K562 (cell line): Measurements from ENCODE around the gene DCAF17. TPM values are rescaled to one million over a fixed set of nuclear protein-coding genes. Genes with fewer than 3 reads are reported as not detected.

Experiments
- CBX1 ChIP-seq: sonication (generic); IDR thresholded peaks from 2 replicates; pipeline ENCODE4 v1.6.1; 2016; ENCODE audit warnings: antibody characterized with exemption, low read depth, mild to moderate bottlenecking
- EZH2 ChIP-seq: IDR thresholded peaks from 2 replicates; pipeline ENCODE4 v1.6.1; 2012; ENCODE audit warnings: low read depth, mild to moderate bottlenecking, inconsistent platforms, low read length, borderline replicate concordance
- GATAD2B ChIP-seq: fragments of 450-650 bp; IDR thresholded peaks from 2 replicates; pipeline ENCODE4 v1.6.1; 2017; ENCODE audit warnings: mild to moderate bottlenecking, borderline replicate concordance
- GTF2A2 ChIP-seq: IDR thresholded peaks from 2 replicates; pipeline ENCODE4 v1.6.1; 2016; ENCODE audit warnings: mild to moderate bottlenecking, missing genetic modification characterization, missing compliant biosample characterization
- HDGF ChIP-seq: fragments of 450-650 bp; IDR thresholded peaks from 2 replicates; pipeline ENCODE4 v1.6.1; 2016
- L3MBTL2 ChIP-seq: fragments of 450-650 bp; IDR thresholded peaks from 2 replicates; pipeline ENCODE4 v1.6.1; 2016; ENCODE audit warnings: mild to moderate bottlenecking, moderate library complexity
- LARP7 ChIP-seq: fragments of 450-650 bp; IDR thresholded peaks from 2 replicates; pipeline ENCODE4 v1.6.1; 2016
- MYNN ChIP-seq, 2 experiments: sonication (generic); formaldehyde crosslinking in 1 of 2; IDR thresholded peaks; 2 replicates each; pipeline versions ENCODE4 v1.5.0 to v1.6.1; 2016 to 2020; ENCODE audit warnings: antibody characterized with exemption in 1 of 2, missing genetic modification reagents in 1 of 2
- PRMT5 ChIP-seq: sonication (generic); formaldehyde crosslinking; IDR thresholded peaks from 2 replicates; pipeline ENCODE4 v1.5.0; 2020; ENCODE audit warnings: missing genetic modification reagents
- RBM14 ChIP-seq: fragments of 200-400 bp; formaldehyde crosslinking; IDR thresholded peaks from 2 replicates; pipeline ENCODE4 v1.6.1; 2018; ENCODE audit warnings: low read depth, mild to moderate bottlenecking, low read length, moderate library complexity, borderline replicate concordance; ENCODE audit not compliant: insufficient read depth
- RFX5 ChIP-seq: IDR thresholded peaks from 2 replicates; pipeline ENCODE4 v1.6.1; 2011; ENCODE audit warnings: low read depth, mild to moderate bottlenecking, improper control_type of control experiment, low read length
- TCFL5 ChIP-seq: fragments of 250-450 bp; sonication (Bioruptor Pico); conservative IDR thresholded peaks from 2 replicates; pipeline ENCODE4 v1.6.1; 2021; ENCODE audit warnings: mild to moderate bottlenecking, moderate library complexity, matching md5 sums
- TFAM ChIP-seq: fragments of 250-450 bp; sonication (Bioruptor Pico); conservative IDR thresholded peaks from 2 replicates; pipeline ENCODE4 v1.5.0; 2021; ENCODE audit warnings: mild to moderate bottlenecking, moderate library complexity
- ZFP36 ChIP-seq: fragments of 150-350 bp; IDR thresholded peaks from 2 replicates; pipeline ENCODE4 v1.6.1; 2018; ENCODE audit warnings: low read length, low read depth; ENCODE audit not compliant: partially characterized antibody
- ZNF121 ChIP-seq: sonication (generic); formaldehyde crosslinking; conservative IDR thresholded peaks from 2 replicates; pipeline ENCODE4 v1.8.0; 2022; ENCODE audit warnings: missing genetic modification reagents
- ZNF263 ChIP-seq: sonication (generic); formaldehyde crosslinking; IDR thresholded peaks from 2 replicates; pipeline ENCODE4 v1.8.0; 2022; ENCODE audit warnings: mild to moderate bottlenecking, missing genetic modification reagents, borderline replicate concordance
- ZNF311 ChIP-seq: fragments of 250-450 bp; sonication (Bioruptor Pico); IDR thresholded peaks from 2 replicates; pipeline ENCODE4 v1.4.0; 2020; ENCODE audit warnings: mild to moderate bottlenecking, moderate library complexity
- ZNF57 ChIP-seq: fragments of 450-650 bp; formaldehyde crosslinking; IDR thresholded peaks from 2 replicates; pipeline ENCODE4 v1.4.0; 2020; ENCODE audit warnings: mild to moderate bottlenecking, moderate library complexity
- ZNF644 ChIP-seq: fragments of 200-800 bp; sonication (Bioruptor generic); IDR thresholded peaks from 2 replicates; pipeline ENCODE4 v1.6.1; 2016; ENCODE audit warnings: low read depth, missing genetic modification characterization, missing compliant biosample characterization
- polyA plus RNA-seq, 8 experiments: library from polyadenylated mRNA; depleted of rRNA in 4 of 8; stranded (reverse) in 5 of 8; unstranded in 3 of 8; fragments of >200 nt; fragmentation: Nextera tagmentation in 2 of 8; fragmentation: Illumina TruSeq in 1 of 8; extraction: Ambion mirVana in 2 of 8; extraction: Trizol in 1 of 8; gene quantifications; 2 replicates each; pipeline versions ENCODE4 v1.2.1 to v1.2.3, GENCODE V29; 2011 to 2014; ENCODE audit warnings: inconsistent platforms in 1 of 8, missing spikeins in 1 of 8
- total RNA-seq, 7 experiments: library from RNA; depleted of rRNA in 6 of 7; stranded (reverse); fragments of >200 nt in 6 of 7; fragmentation: Illumina TruSeq in 2 of 7; extraction: Trizol in 2 of 7; gene quantifications; 2 replicates each; pipeline versions ENCODE4 v1.2.1 to v1.2.3, GENCODE V29; 2011 to 2021; ENCODE audit warnings: low replicate concordance in 1 of 7
- TF ChIP-seq, protein P1 (sequence below): sonication (generic); IDR thresholded peaks from 2 replicates; pipeline ENCODE4 v1.6.1; 2016
- TF ChIP-seq, protein P2 (sequence below): fragments of 250-450 bp; sonication (Bioruptor Pico); IDR thresholded peaks from 2 replicates; pipeline ENCODE4 v1.6.1; 2021; ENCODE audit warnings: mild to moderate bottlenecking
- TF ChIP-seq, protein P3 (sequence below): fragments of 450-650 bp; IDR thresholded peaks from 2 replicates; pipeline ENCODE4 v1.6.1; 2016; ENCODE audit warnings: borderline replicate concordance
- TF ChIP-seq, protein P4 (sequence below): fragments of 450-650 bp; formaldehyde crosslinking; IDR thresholded peaks from 2 replicates; pipeline ENCODE4 v1.4.0; 2020; ENCODE audit warnings: mild to moderate bottlenecking, mixed read lengths
- TF ChIP-seq, protein P5 (sequence below): sonication (generic); formaldehyde crosslinking; IDR thresholded peaks from 2 replicates; pipeline ENCODE4 v1.4.0; 2020; ENCODE audit warnings: mild to moderate bottlenecking, missing genetic modification reagents

Gene DCAF17
- total and polyA plus RNA-seq, 9 of the 15 experiments (the other 6 are each of a cell fraction or from before 2014, with no cell fraction given): 10.0 to 38.5 (median 27.1) TPM

DNA sequence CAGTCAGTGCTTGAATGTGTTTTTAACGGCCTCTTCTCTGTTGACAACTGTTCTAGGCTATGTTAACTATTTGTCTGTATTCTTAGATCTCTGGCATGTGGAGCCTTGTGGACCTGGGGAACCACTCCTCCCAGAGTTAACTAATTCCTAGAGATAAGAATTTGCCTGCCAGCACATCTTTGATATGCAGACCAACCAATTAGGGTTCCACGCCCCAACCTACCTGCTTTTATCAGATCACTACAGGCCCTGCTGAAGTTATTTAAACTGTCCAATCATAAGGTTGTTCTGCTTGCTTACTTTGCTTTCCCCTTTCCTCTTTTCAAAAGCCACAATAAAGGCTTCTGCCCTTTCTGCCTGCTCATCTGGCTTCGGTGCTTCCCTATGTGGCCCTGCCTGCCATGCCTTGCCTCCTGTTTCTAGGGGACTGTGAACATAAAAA lies 79.7 kb downstream of the DCAF17 start (continued):
- TF ChIP-seq, protein P1, sequence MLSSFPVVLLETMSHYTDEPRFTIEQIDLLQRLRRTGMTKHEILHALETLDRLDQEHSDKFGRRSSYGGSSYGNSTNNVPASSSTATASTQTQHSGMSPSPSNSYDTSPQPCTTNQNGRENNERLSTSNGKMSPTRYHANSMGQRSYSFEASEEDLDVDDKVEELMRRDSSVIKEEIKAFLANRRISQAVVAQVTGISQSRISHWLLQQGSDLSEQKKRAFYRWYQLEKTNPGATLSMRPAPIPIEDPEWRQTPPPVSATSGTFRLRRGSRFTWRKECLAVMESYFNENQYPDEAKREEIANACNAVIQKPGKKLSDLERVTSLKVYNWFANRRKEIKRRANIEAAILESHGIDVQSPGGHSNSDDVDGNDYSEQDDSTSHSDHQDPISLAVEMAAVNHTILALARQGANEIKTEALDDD: peak; percentile 96
- no peak for TF ChIP-seq ZNF311
- TF ChIP-seq, protein P2, sequence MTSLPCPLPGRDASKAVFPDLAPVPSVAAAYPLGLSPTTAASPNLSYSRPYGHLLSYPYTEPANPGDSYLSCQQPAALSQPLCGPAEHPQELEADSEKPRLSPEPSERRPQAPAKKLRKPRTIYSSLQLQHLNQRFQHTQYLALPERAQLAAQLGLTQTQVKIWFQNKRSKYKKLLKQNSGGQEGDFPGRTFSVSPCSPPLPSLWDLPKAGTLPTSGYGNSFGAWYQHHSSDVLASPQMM (CRISPR knock-in tag): no peak
- no peak for TF ChIP-seq RFX5
- TF ChIP-seq ZNF644: no peak
- peak; percentile 58; the same call in 1 of the 2 replicates for TF ChIP-seq GATAD2B
- TF ChIP-seq, protein P3, sequence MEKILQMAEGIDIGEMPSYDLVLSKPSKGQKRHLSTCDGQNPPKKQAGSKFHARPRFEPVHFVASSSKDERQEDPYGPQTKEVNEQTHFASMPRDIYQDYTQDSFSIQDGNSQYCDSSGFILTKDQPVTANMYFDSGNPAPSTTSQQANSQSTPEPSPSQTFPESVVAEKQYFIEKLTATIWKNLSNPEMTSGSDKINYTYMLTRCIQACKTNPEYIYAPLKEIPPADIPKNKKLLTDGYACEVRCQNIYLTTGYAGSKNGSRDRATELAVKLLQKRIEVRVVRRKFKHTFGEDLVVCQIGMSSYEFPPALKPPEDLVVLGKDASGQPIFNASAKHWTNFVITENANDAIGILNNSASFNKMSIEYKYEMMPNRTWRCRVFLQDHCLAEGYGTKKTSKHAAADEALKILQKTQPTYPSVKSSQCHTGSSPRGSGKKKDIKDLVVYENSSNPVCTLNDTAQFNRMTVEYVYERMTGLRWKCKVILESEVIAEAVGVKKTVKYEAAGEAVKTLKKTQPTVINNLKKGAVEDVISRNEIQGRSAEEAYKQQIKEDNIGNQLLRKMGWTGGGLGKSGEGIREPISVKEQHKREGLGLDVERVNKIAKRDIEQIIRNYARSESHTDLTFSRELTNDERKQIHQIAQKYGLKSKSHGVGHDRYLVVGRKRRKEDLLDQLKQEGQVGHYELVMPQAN: no peak
- no peak for TF ChIP-seq PRMT5 (CRISPR knock-in tag)
- TF ChIP-seq TFAM (CRISPR knock-in tag): no peak
- TF ChIP-seq L3MBTL2: no peak; the same call in none of the 2 replicates
- TF ChIP-seq CBX1: no peak
- no peak for TF ChIP-seq ZNF57
- TF ChIP-seq GTF2A2: no peak
- no peak for TF ChIP-seq RBM14
- TF ChIP-seq, protein P4, sequence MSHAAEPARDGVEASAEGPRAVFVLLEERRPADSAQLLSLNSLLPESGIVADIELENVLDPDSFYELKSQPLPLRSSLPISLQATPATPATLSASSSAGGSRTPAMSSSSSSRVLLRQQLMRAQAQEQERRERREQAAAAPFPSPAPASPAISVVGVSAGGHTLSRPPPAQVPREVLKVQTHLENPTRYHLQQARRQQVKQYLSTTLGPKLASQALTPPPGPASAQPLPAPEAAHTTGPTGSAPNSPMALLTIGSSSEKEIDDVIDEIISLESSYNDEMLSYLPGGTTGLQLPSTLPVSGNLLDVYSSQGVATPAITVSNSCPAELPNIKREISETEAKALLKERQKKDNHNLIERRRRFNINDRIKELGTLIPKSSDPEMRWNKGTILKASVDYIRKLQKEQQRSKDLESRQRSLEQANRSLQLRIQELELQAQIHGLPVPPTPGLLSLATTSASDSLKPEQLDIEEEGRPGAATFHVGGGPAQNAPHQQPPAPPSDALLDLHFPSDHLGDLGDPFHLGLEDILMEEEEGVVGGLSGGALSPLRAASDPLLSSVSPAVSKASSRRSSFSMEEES (CRISPR knock-in tag): no peak
- no peak for TF ChIP-seq ZNF263 (CRISPR knock-in tag)
- TF ChIP-seq, protein P5, sequence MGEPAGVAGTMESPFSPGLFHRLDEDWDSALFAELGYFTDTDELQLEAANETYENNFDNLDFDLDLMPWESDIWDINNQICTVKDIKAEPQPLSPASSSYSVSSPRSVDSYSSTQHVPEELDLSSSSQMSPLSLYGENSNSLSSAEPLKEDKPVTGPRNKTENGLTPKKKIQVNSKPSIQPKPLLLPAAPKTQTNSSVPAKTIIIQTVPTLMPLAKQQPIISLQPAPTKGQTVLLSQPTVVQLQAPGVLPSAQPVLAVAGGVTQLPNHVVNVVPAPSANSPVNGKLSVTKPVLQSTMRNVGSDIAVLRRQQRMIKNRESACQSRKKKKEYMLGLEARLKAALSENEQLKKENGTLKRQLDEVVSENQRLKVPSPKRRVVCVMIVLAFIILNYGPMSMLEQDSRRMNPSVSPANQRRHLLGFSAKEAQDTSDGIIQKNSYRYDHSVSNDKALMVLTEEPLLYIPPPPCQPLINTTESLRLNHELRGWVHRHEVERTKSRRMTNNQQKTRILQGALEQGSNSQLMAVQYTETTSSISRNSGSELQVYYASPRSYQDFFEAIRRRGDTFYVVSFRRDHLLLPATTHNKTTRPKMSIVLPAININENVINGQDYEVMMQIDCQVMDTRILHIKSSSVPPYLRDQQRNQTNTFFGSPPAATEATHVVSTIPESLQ (CRISPR knock-in tag): no peak
- no peak for TF ChIP-seq EZH2
- no peak for TF ChIP-seq MYNN (IDR thresholded peaks at IDR 0.05)
- no peak for TF ChIP-seq MYNN (CRISPR knock-in tag; IDR thresholded peaks at IDR 0.05)
- no peak for TF ChIP-seq TCFL5 (CRISPR knock-in tag)
- TF ChIP-seq ZNF121 (CRISPR knock-in tag): no peak
- no peak for TF ChIP-seq LARP7
- 0 out of 2 replicates have a peak, but pooled peaks have one; percentile 68 for TF ChIP-seq HDGF
- TF ChIP-seq ZFP36: no peak
